Measurements from ENCODE around the gene IQGAP2.

The IQGAP2 gene

GRCh38 chr5:76483433-76483832, 80.3 kb downstream of the IQGAP2 start:
- DNase-seq = no peak

GRCh38 chr5:76483881-76484280, 80.8 kb downstream of the IQGAP2 start:
- no peak for DNase-seq

GRCh38 chr5:76485511-76485910, 82.4 kb downstream of the IQGAP2 start:
- DNase-seq = no peak

GRCh38 chr5:76487386-76487785, 84.3 kb downstream of the IQGAP2 start:
- no peak for DNase-seq

GRCh38 chr5:76487821-76488220, 84.7 kb downstream of the IQGAP2 start:
- DNase-seq = no peak

- DNase-seq = no peak
These were observed 85.9 kb downstream of the IQGAP2 start for GRCh38 chr5:76488969-76489368.

GRCh38 chr5:76489877-76490688, 87.0 kb downstream of the IQGAP2 start:
- no peak for DNase-seq

- DNase-seq = no peak
These were observed 87.9 kb downstream of the IQGAP2 start for GRCh38 chr5:76490960-76491359.

GRCh38 chr5:76492819-76493189, 89.7 kb downstream of the IQGAP2 start:
- DNase-seq = no peak

GRCh38 chr5:76493190-76493837, 90.2 kb downstream of the IQGAP2 start:
- no peak for DNase-seq

GRCh38 chr5:76494201-76494600, 91.1 kb downstream of the IQGAP2 start:
- DNase-seq = no peak

GRCh38 chr5:76495870-76496269, 92.8 kb downstream of the IQGAP2 start:
- no peak for DNase-seq

- no peak for DNase-seq
These were observed 94.0 kb downstream of the IQGAP2 start for GRCh38 chr5:76497065-76497460.

GRCh38 chr5:76497986-76498717, 95.1 kb downstream of the IQGAP2 start:
- no peak for DNase-seq

- no peak for DNase-seq
These were observed 96.5 kb downstream of the IQGAP2 start for GRCh38 chr5:76499507-76500161.

GRCh38 chr5:76500633-76501393, 97.7 kb downstream of the IQGAP2 start:
- DNase-seq = no peak

- no peak for DNase-seq
These were observed 100.8 kb downstream of the IQGAP2 start for GRCh38 chr5:76503929-76504328.

- DNase-seq = no peak
These were observed 101.9 kb downstream of the IQGAP2 start for GRCh38 chr5:76504901-76505564.

GRCh38 chr5:76513476-76513875, 110.4 kb downstream of the IQGAP2 start:
- no peak for DNase-seq

- DNase-seq = no peak
These were observed 111.2 kb downstream of the IQGAP2 start for GRCh38 chr5:76514292-76514691.

- no peak for DNase-seq
These were observed 111.6 kb downstream of the IQGAP2 start for GRCh38 chr5:76514713-76515112.

- DNase-seq = no peak
These were observed 114.2 kb downstream of the IQGAP2 start for GRCh38 chr5:76517334-76517733.

Measured in activated T-cell treated with anti-CD3 and anti-CD28 coated beads for 4 hours (primary cell).